WERI-Rb-1 (cell line): ENCODE measurements around the gene PLIN1.

Source experiments
- DNase-seq: peaks from one replicate; pipeline ENCODE4 v3.0.0-alpha.2; 2020
- H3K27ac ChIP-seq: fragments of 250-450 bp; sonication (Bioruptor Pico); 2 replicates; pipeline ENCODE4 v1.5.1; 2020; ENCODE audit warnings: mild to moderate bottlenecking, moderate library complexity
- H3K27me3 ChIP-seq: fragments of 250-450 bp; sonication (Bioruptor Pico); 2 replicates; pipeline ENCODE4 v1.5.1; 2021; ENCODE audit warnings: mild to moderate bottlenecking, low read depth, moderate library complexity; ENCODE audit not compliant: insufficient read depth, severe bottlenecking
- H3K36me3 ChIP-seq: fragments of 250-450 bp; sonication (Bioruptor Pico); 2 replicates; pipeline ENCODE4 v1.5.1; 2020; ENCODE audit warnings: mild to moderate bottlenecking, moderate library complexity
- H3K4me3 ChIP-seq: 2 replicates; pipeline ENCODE4 v1.5.1; 2011; ENCODE audit warnings: low read depth, mild to moderate bottlenecking, control low read depth, low read length
- H3K9me3 ChIP-seq: fragments of 250-450 bp; sonication (Bioruptor Pico); 2 replicates; pipeline ENCODE4 v1.5.1; 2021; ENCODE audit warnings: mild to moderate bottlenecking, moderate library complexity; ENCODE audit not compliant: severe bottlenecking
- TF ChIP-seq, protein P1 (sequence below): IDR thresholded peaks from 2 replicates; pipeline ENCODE4 v1.5.1; 2011; ENCODE audit warnings: low read depth, mild to moderate bottlenecking, control low read depth, inconsistent platforms, low read length

The PLIN1 gene

DNA sequence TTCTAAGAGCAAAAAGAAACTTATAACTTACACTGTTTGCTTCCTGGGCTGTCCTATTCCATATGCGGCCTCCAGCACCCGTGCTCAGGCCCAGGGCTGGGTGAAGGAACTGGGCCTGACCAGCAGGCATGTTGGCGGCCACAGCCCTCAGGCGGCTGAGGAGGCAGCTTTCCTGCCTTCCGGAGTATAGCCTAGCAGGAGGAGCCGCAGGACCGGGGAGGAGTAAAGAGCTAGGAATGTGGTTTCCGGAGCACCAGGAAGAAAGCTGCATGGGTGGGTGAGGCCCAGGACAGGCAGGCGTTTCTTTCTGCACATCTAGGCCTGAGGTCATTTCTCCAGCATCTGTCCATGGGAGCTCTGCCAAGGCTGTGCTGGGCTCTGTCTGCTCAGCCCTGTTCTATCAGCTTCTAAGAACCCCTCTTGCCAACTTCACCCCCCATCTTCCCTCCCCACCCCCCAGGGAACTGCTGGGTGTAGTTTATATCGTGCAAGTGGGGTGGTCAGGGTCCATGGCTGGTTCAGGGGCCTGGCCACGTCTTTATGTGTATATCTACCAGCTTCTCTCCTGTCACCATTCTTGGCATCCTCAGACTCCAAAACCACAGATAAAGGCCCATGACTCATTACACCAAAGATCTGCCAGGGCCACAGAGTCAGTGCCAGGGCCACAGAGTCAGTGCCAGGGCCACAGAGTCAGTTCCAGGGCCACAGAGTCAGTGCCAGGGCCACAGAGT lies 16.1 kb downstream of the PLIN1 start:
- no peak overlapping the region for H3K27ac ChIP-seq
- TF ChIP-seq, protein P1, sequence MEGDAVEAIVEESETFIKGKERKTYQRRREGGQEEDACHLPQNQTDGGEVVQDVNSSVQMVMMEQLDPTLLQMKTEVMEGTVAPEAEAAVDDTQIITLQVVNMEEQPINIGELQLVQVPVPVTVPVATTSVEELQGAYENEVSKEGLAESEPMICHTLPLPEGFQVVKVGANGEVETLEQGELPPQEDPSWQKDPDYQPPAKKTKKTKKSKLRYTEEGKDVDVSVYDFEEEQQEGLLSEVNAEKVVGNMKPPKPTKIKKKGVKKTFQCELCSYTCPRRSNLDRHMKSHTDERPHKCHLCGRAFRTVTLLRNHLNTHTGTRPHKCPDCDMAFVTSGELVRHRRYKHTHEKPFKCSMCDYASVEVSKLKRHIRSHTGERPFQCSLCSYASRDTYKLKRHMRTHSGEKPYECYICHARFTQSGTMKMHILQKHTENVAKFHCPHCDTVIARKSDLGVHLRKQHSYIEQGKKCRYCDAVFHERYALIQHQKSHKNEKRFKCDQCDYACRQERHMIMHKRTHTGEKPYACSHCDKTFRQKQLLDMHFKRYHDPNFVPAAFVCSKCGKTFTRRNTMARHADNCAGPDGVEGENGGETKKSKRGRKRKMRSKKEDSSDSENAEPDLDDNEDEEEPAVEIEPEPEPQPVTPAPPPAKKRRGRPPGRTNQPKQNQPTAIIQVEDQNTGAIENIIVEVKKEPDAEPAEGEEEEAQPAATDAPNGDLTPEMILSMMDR: no peak
- H3K27me3 ChIP-seq: peaks cover 3% of the 10 kb centered on the region
- H3K4me3 ChIP-seq: no peak overlapping the region
- H3K36me3 ChIP-seq: no peaks in the 10 kb centered on the region
- no peaks in the 10 kb centered on the region for H3K9me3 ChIP-seq
- no peak for DNase-seq

DNA sequence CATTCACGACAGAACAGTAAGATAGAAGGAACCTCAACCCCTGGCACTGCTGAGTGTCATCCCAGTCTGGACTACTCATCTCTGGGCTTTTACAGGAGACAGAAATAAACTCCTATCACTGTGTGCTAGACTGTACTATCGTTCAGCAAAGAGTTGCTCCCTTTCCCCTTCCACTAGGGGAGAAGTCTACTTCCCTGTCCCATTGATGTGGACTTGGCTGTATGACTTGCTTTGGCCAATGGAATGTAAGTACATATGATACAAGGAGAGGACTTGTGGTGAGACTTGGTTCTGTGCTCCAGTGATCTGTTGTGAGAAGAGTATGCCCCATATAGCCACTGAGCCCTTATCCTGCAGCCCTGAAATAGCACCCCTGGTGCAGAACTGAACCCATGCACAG lies 18.6 kb downstream of the PLIN1 start:
- no peak overlapping the region for H3K4me3 ChIP-seq
- H3K9me3 ChIP-seq: no peaks in the 10 kb centered on the region
- TF ChIP-seq, protein P1: no peak
- no peaks in the 10 kb centered on the region for H3K36me3 ChIP-seq
- no peak overlapping the region for H3K27ac ChIP-seq
- DNase-seq: no peak
- H3K27me3 ChIP-seq: peaks cover 3% of the 10 kb centered on the region

DNA sequence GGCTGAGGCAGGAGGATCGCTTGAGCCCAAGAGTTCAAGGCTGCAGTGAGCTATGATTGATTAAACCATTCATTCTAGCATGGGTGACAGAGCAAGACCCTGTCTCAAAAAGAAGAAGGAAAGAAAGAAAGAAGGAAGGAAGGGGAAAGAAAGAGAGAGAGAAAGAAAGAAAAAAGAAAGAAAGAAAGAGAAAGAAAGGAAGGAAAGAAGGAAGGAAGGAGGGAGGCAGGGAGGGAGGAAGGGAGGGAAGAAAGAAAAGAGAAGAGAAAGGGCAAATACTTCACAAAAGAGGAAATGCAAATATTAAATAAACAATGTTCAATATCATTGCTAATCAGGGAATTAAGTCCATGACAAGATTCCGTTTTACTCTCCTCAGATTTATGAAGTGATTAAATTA lies 19.9 kb downstream of the PLIN1 start:
- no peaks in the 10 kb centered on the region for H3K27me3 ChIP-seq
- H3K4me3 ChIP-seq: no peak overlapping the region
- TF ChIP-seq, protein P1: no peak
- no peaks in the 10 kb centered on the region for H3K9me3 ChIP-seq
- H3K36me3 ChIP-seq: no peaks in the 10 kb centered on the region
- DNase-seq: no peak
- no peak overlapping the region for H3K27ac ChIP-seq

DNA sequence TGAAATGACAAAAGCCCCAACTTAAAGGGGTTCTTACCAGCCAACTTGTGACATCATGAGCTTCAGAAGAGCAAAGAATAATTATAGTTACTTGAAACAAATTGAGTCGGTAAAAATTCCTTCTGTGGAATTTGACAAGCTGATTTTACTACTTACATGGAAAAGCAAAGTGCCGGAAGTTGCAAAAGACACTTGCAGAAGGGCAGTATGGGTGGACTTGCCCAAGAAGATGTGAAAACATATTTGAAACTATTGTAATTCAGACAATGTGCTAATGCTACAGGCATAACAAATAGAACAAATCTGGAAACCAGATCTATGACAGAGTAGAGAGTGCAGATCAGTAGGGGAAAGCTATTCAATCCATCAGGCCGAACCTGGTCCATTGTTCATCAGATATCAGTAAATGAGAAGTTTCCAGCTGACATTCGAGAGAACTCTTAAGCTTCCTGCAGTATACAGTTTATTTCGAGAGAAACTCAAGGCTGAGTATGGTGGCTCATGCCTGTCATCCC lies 21.4 kb downstream of the PLIN1 start:
- Histone ChIP-seq H3K36me3 (no peaks in the 10 kb centered on the region), H3K9me3 (no peaks in the 10 kb centered on the region), H3K27me3 (no peaks in the 10 kb centered on the region), H3K4me3 (no peak overlapping the region), H3K27ac (no peak overlapping the region)
- TF ChIP-seq, protein P1: no peak
- DNase-seq: no peak

DNA sequence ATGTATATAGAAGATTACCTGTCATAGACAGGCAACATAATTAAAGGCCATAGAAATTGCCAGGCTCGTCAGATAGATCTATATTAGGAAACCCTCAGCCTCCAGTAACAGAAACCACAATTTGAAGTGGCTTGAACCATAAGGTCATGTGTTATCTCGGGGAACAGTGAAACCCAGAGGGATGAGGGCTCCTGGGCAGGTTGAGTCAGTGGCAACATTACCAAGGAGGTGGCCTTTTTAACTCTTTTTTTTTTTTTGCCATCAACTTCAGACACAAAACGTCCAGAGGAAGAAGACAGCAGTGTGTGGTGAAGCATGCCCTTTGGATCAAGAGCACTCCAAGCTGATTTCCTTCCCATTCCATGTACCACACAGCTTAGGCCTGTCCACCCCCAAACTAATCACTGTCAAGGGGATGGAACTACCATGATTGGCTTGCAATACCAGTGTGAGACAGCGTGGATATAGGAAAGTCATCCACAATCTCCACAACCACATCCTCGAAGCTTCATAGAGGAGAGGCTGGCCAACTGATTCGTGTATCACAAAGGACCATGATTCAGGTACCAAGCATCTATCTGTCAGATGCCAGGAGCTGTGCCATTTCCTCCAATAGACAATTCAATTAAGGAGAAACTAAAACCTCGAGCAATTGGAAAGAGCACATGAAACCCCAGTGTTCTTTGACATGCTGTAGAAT lies 22.9 kb downstream of the PLIN1 start:
- no peak overlapping the region for H3K27ac ChIP-seq
- H3K4me3 ChIP-seq: no peak overlapping the region
- H3K9me3 ChIP-seq: no peaks in the 10 kb centered on the region
- peaks cover 11% of the 10 kb centered on the region; the same call in 1 of the 2 replicates for H3K36me3 ChIP-seq
- DNase-seq: no peak
- H3K27me3 ChIP-seq: no peaks in the 10 kb centered on the region
- TF ChIP-seq, protein P1: no peak
